ENCODE data around the gene SLCO4A1. TPM values are rescaled to one million over a fixed set of nuclear protein-coding genes. Genes with fewer than 3 reads are reported as not detected.

The SLCO4A1 gene
- total and polyA plus RNA-seq, 2 donors (not counting 1 experiment from before 2014, with no cell fraction given), result 2.1 to 79.5 TPM

DNA sequence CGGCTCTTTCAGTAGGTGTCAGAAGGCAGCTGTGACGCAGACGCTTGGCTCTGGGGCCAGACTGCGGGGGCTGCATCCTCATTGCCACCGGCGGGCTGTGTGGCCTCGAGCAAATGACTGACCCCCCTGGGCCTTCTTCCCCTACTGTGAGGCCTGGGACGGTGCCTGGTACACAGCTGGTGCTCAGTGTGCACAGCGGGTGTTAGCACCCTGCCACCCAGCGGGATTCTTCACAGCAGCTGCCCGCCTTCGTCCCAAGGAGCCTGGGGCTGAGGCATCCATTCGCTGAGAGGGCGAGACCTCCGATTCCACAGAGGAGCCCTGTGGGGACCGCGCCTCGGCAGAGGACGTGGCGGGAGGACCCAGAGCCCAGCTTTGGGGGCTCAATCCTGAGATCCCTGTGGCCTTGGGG lies 10.6 kb downstream of the SLCO4A1 start:
- peaks cover 0 to 8% of the 10 kb centered on the region in 2 experiments for H3K36me3 ChIP-seq (replicated peaks in 1 of 2; ENCODE audit: control extremely low read depth in 1 of 2, control insufficient read depth in 1 of 2, extremely low read depth in 1 of 2, insufficient read depth in 2 of 2, low read length in 1 of 2)
- no peak overlapping the region for H3K9ac ChIP-seq (ENCODE audit: low read length)
- H3K27me3 Mint-ChIP-seq, result no peaks in the 10 kb centered on the region
- no peak for ATAC-seq (ENCODE audit: low read depth)
- H3K4me1 ChIP-seq (ENCODE audit: control insufficient read depth in 2 of 2, insufficient read depth in 2 of 2, low read length in 2 of 2), result peaks cover 49 to 51% of the 10 kb centered on the region in 2 donors
- H3K27me3 ChIP-seq (replicated peaks in 1 of 4; ENCODE audit: control extremely low read depth in 1 of 4, control insufficient read depth in 3 of 4, insufficient read depth in 4 of 4, low read length in 3 of 4), result no peaks in the 10 kb centered on the region
- H3K9me3 ChIP-seq (ENCODE audit: control extremely low read depth in 1 of 3, control insufficient read depth in 2 of 3, insufficient read depth in 1 of 3, low read length in 2 of 3), result no peaks in the 10 kb centered on the region
- no peak for DNase-seq
- H2AFZ ChIP-seq (ENCODE audit: insufficient read depth, low read depth, low read length, poor library complexity, severe bottlenecking), result peak overlapping the region; percentile 73
- no peak overlapping the region for H3K4me3 ChIP-seq (ENCODE audit: control extremely low read depth in 1 of 5, extremely low read depth in 1 of 5, insufficient read depth in 1 of 5, low read depth in 2 of 5, low read length in 4 of 5)
- ChIA-PET POLR2A (interaction anchor here (0.6 to 3.8 kb wide), 6 partner anchors 10 to 150 kb away, joined by 6 to 41 read pairs (median 17); partner anchors contain the start of gene SLCO4A1), CTCF (interaction anchor here (0.6 to 3.2 kb wide), 6 partner anchors 10 to 313 kb away, joined by 3 to 36 read pairs (median 4); no protein-coding TSS in a partner anchor)
- peak overlapping the region; percentile 85 to 91 for H3K27ac ChIP-seq (ENCODE audit: low read length in 2 of 2)
- no peaks in the 10 kb centered on the region for H3K9me3 Mint-ChIP-seq (ENCODE audit: insufficient read depth)
- TF ChIP-seq EZH2 (IDR thresholded peaks at IDR 0.05; ENCODE audit: borderline replicate concordance, insufficient read depth, low read depth, low read length, poor library complexity, severe bottlenecking), result no peak
- TF ChIP-seq, protein P1, sequence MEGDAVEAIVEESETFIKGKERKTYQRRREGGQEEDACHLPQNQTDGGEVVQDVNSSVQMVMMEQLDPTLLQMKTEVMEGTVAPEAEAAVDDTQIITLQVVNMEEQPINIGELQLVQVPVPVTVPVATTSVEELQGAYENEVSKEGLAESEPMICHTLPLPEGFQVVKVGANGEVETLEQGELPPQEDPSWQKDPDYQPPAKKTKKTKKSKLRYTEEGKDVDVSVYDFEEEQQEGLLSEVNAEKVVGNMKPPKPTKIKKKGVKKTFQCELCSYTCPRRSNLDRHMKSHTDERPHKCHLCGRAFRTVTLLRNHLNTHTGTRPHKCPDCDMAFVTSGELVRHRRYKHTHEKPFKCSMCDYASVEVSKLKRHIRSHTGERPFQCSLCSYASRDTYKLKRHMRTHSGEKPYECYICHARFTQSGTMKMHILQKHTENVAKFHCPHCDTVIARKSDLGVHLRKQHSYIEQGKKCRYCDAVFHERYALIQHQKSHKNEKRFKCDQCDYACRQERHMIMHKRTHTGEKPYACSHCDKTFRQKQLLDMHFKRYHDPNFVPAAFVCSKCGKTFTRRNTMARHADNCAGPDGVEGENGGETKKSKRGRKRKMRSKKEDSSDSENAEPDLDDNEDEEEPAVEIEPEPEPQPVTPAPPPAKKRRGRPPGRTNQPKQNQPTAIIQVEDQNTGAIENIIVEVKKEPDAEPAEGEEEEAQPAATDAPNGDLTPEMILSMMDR (IDR thresholded peaks at IDR 0.05), result no peak
- H4K20me1 ChIP-seq (ENCODE audit: control insufficient read depth, insufficient read depth, low read length, poor library complexity, severe bottlenecking), result peaks cover 18% of the 10 kb centered on the region
- peak overlapping the region; percentile 78 for H3K4me2 ChIP-seq (replicated peaks; ENCODE audit: low read depth, low read length, poor library complexity, severe bottlenecking)
- intact Hi-C loops (cut with micrococcal nuclease), result loop anchor here (1.0 kb wide), 2 partner anchors 25 to 35 kb away; no protein-coding TSS in a partner anchor
- H3K79me2 ChIP-seq (ENCODE audit: control insufficient read depth, insufficient read depth, low read length), result peaks cover 54% of the 10 kb centered on the region
- peak overlapping the region; percentile 87 for H3K4me3 Mint-ChIP-seq
- peaks cover 54% of the 10 kb centered on the region for H3K4me1 Mint-ChIP-seq
- 99% methylated on average over 20 of the region's 20 CpGs for WGBS (ENCODE audit: insufficient coverage)
- H3K27ac Mint-ChIP-seq, result peak overlapping the region; percentile 96

DNA sequence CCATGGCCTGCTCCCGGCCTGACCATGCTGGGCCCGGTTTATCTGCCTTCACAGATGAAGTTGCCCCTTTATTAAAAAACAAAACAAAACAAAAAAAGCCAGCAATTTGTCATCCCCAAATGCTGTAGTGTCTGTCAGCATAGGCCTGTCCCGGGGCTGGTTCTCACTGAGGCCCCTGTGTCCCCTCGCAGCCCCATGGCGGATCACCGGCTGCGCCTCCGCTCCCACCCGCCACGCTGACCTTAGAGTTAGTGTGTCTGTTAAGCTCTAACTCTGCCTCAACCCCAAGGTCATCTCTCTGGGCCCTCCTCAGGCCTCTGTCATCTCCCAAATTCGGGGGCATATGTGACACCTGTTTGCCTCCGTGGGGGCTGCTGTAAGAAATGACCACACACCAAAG lies 11.1 kb downstream of the SLCO4A1 start:
- no peaks in the 10 kb centered on the region for H3K9me3 Mint-ChIP-seq (ENCODE audit: insufficient read depth)
- Histone ChIP-seq H3K4me2 (replicated peaks; ENCODE audit: low read depth, low read length, poor library complexity, severe bottlenecking) (no peak overlapping the region), H4K20me1 (ENCODE audit: control insufficient read depth, insufficient read depth, low read length, poor library complexity, severe bottlenecking) (peaks cover 18% of the 10 kb centered on the region), H3K79me2 (ENCODE audit: control insufficient read depth, insufficient read depth, low read length) (peaks cover 53% of the 10 kb centered on the region), H3K4me1 (ENCODE audit: control insufficient read depth in 2 of 2, insufficient read depth in 2 of 2, low read length in 2 of 2) (peaks cover 49 to 51% of the 10 kb centered on the region in 2 donors), H3K4me3 (ENCODE audit: control extremely low read depth in 1 of 5, extremely low read depth in 1 of 5, insufficient read depth in 1 of 5, low read depth in 2 of 5, low read length in 4 of 5) (no peak overlapping the region), H3K9ac (ENCODE audit: low read length) (no peak overlapping the region), H3K9me3 (ENCODE audit: control extremely low read depth in 1 of 3, control insufficient read depth in 2 of 3, insufficient read depth in 1 of 3, low read length in 2 of 3) (no peaks in the 10 kb centered on the region), H3K27ac (ENCODE audit: low read length in 2 of 2) (peak overlapping the region in 1 of 2 donors; percentile 91), H3K27me3 (replicated peaks in 1 of 4; ENCODE audit: control extremely low read depth in 1 of 4, control insufficient read depth in 3 of 4, insufficient read depth in 4 of 4, low read length in 3 of 4) (no peaks in the 10 kb centered on the region), H3K36me3 (replicated peaks in 1 of 2; ENCODE audit: control extremely low read depth in 1 of 2, control insufficient read depth in 1 of 2, extremely low read depth in 1 of 2, insufficient read depth in 2 of 2, low read length in 1 of 2) (peaks cover 0 to 8% of the 10 kb centered on the region in 2 experiments), H2AFZ (ENCODE audit: insufficient read depth, low read depth, low read length, poor library complexity, severe bottlenecking) (no peak overlapping the region)
- ChIA-PET POLR2A (interaction anchor here (0.6 kb wide), 1 partner anchor 149 kb away, joined by 6 read pairs; no protein-coding TSS in a partner anchor), CTCF (interaction anchor here (0.6 to 1.0 kb wide), 3 partner anchors 10 to 313 kb away, joined by 3 read pairs; no protein-coding TSS in a partner anchor)
- intact Hi-C loops (cut with micrococcal nuclease), result no loop called here
- peaks cover 51% of the 10 kb centered on the region for H3K4me1 Mint-ChIP-seq
- 89% methylated on average over 11 of the region's 12 CpGs for WGBS (ENCODE audit: insufficient coverage)
- H3K27me3 Mint-ChIP-seq, result no peaks in the 10 kb centered on the region
- DNase-seq (no peak), ATAC-seq (ENCODE audit: low read depth) (no peak)
- no peak for TF ChIP-seq EZH2 (IDR thresholded peaks at IDR 0.05; ENCODE audit: borderline replicate concordance, insufficient read depth, low read depth, low read length, poor library complexity, severe bottlenecking)
- TF ChIP-seq, protein P1 (IDR thresholded peaks at IDR 0.05), result no peak
- H3K4me3 Mint-ChIP-seq, result no peak overlapping the region
- H3K27ac Mint-ChIP-seq, result peak overlapping the region; percentile 74

Measured in B cell (primary cell).